SHP77 treated with DMSO at 0.1 percent for 48 hours (cell line): ENCODE measurements around the gene KAZN.
"Not testable (repeated sequence)": the region's sequence is repeated elsewhere in the genome, so short reads cannot be mapped to it uniquely, and the experiment has no call there.

ENCODE experiments used
- DNase-seq: peaks from one replicate; lab custom pipeline; 2025; lab: John Stamatoyannopoulos, UW

KAZN gene

DNA sequence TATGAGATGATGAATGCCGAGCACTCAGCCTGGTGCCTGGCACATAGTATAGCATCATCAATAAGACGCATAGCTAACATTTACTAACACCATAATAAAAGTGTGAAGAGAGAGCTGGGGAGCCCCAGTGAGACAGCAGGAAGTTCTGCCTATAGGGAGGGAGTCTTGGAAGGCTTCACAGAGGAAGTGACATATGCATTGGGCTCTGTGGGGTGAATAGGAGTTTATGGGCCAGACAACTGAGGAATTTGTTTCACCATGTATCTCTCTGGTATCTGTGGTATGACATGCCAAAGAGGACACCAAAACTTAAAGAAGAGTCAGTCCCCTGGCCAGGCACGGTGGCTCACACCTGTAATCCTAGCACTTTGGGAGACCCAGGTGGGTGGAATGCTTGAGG lies 436.8 kb downstream of the KAZN start:
- DNase-seq, result no peak

- no peak for DNase-seq
Measured at GRCh38 chr1:15036101-15036500, 437.6 kb downstream of the KAZN start.

DNA sequence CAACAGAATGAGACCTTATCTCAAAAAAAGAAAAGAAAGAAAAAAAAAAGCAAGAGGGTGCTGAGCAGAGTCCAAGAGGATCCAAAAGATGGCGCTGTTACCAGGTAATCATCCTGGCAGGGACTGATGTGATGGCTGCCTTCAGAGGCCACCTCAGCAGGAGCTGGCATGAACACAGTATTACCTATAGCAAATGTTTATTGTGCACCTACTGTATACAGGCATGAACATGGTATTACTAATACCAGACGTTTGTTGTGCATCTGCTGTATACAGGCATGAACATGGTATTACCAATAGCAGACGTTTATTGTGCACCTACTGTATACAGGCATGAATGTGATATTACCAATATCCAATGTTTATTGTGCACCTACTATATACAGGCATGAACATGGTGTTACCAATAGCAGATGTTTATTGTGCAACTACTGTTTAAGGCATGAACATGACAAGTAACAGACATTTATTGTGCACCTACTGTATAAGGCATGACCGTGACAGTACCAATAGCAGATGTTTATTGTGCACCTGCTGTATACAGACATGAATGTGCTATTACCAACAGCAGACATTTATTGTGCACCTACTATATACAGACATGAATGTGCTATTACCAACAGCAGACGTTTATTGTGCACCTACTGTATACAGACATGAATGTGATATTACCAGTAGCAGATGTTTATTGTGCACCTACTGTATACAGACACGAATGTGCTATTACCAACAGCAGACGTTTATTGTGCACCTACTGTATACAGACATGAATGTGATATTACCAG lies 439.9 kb downstream of the KAZN start:
- DNase-seq, result no peak

DNA sequence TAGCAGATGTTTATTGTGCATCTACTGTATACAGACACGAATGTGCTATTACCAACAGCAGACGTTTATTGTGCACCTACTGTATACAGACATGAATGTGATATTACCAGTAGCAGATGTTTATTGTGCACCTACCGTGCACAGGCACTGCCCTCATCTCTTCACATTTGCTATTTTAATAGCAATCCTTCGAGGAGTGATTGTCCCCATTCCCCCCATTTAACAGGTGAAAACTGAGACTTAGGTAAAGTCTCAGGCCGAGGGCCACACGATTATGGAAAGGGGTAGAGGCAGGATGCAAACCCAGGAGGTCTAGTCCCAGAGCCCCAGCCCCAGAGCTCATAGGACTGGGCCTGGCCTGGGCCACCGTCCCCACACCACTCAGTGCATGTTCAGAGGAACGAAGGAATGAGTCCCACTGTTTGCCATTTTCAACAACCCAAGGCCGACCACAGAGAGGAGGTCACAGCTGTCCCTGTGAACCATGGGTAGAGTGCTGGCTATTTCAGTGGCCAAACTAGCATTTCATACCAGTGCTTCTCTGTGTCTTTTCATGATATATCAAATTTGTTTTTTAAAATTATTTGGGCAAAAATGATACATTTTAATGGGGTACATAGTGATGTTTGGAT lies 440.6 kb downstream of the KAZN start:
- DNase-seq, result no peak

GRCh38 chr1:15039901-15040300 lies 441.4 kb downstream of the KAZN start:
- DNase-seq, result no peak

GRCh38 chr1:15040685-15041084 lies 442.2 kb downstream of the KAZN start:
- not testable (repeated sequence) for DNase-seq

- DNase-seq, result no peak
Measured at GRCh38 chr1:15042866-15043265, 444.4 kb downstream of the KAZN start.

DNA sequence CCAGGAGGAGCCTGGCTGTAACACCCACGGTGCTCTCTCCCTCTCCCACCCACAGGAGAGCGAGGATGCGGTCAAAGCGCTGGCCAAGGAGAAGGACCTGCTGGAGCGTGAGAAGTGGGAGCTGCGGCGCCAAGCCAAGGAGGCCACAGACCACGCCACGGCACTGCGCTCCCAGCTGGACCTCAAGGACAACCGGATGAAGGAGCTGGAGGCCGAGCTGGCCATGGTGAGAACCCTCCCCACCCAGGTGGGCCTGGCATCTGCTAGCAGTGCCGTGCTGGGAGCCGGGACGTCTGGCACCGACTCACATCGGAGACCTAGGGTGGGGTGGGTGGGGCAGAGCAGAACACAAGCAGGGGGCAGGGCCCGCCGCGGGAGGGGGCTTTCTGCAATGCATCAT lies 445.4 kb downstream of the KAZN start:
- DNase-seq, result no peak

DNA sequence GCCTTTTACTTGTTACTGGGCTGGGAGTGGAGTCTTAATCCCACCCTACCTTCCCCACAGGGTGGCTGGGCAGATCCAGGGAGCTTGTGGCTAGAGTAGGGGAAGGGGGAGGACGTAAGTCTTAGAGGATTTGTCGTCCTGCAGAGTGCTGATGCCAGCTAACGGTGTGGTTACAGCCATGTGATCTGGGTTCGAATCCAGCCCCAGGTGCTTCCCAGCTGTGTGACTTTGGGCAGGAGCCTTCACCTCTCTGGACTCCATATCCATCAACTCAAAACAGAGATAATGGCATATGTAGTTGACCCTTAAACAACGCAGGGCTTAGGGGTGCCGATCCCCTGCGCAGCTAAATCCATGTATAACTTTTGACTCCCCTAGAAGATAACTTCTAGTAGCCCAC lies 446.6 kb downstream of the KAZN start:
- DNase-seq, result no peak

GRCh38 chr1:15046487-15047165 lies 448.1 kb downstream of the KAZN start:
- DNase-seq, result peak; percentile 12

- no peak for DNase-seq
Measured at GRCh38 chr1:15047237-15047636, 448.8 kb downstream of the KAZN start.

DNA sequence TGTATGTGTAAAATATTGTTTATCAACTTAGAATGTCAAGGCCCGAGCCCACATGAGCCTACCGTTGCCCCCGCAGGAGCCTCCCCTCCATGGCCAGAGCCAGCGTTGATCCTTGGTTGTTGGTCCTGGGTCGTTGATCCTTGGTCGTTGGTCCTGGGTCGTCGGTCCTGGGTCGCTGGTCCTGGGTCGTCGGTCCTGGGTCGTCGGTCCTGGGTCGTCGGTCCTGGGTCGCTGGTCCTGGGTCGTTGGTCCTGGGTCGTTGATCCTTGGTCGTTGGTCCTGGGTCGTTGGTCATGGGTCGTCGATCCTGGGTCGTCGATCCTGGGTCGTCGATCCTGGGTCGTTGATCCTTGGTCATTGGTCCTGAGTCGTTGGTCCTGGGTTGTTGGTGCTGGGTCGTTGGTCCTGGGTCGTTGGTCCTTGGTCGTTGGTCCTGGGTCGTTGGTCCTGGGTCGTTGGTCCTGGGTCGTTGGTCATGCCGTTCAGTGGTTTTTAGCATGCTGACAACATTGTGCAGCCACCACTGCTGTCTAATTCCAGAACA lies 450.0 kb downstream of the KAZN start:
- DNase-seq, result no peak

GRCh38 chr1:15049067-15049466 lies 450.6 kb downstream of the KAZN start:
- no peak for DNase-seq

DNA sequence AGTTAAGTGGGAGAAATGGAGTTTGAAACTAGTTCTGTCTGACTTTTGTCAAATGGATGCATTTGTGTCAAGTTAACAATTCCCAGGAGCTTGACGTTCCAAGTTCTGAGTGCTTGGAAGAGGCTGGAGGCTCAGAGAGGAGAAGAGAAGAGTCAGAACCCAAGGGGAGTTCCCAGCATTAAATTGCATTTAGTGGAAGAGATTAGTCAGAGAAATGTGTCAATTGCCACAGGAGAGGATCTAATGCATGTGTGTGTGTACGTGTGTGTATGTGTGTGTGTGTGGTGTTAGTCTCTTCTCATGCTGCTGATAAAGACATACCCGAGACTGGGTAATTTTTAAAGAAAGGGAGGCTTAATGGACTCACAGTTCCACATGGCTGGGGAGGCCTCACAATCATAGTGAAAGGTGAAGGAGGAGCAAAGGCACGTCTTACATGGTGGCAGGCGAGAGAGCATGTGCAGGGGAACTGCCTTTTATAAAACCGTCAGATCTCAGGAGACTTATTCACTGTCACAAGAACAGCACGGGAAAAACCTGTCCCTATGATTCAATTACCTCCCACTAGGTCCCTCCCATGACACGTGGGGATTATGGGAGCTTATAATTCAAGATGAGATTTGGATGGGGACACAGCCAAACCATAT lies 453.5 kb downstream of the KAZN start:
- DNase-seq, result no peak

- no peak for DNase-seq
Measured at GRCh38 chr1:15053153-15053552, 454.7 kb downstream of the KAZN start.

- DNase-seq, result no peak
Measured at GRCh38 chr1:15055736-15056415, 457.4 kb downstream of the KAZN start.

- DNase-seq, result no peak
Measured at GRCh38 chr1:15056515-15057285, 458.2 kb downstream of the KAZN start.

DNA sequence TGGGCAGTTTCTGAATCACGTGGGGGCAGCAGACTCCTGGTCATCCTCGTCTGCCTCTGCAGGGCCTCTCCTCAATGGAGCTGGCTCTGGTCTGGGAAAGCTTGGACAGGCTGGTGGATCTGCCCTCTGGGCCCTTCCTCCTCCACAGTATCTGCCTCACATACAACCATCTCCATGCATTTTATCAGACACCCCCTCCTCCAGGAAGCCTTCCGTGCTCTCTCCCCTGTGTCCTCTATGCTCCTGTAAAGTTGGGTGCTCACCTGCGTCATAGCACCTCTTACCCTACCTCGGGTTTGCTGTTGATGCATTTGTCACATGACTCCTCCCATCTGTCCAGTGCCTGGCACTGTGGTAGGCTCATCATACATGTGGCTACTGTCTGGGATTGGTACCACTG lies 459.3 kb downstream of the KAZN start:
- no peak for DNase-seq

DNA sequence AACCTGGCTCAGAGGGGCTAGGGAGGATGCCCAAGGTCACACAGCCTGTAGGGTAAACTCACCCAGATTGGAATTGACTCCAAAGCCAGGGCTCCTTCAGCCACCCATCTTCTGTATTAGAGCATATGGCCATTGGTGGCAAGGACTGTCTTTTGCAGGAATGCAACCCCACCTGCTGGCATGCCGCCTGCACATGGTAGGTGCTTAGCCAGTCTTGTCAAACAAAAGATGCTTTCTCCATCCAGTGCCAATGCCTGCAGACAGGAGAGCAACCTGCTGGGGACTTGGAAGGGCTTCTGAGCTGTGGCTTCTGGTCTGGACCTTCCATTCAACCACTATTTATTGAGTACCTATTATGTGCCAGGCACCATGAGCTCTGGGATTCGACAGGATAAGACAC lies 459.8 kb downstream of the KAZN start:
- no peak for DNase-seq

- no peak for DNase-seq
Measured at GRCh38 chr1:15060104-15060503, 461.6 kb downstream of the KAZN start.

DNA sequence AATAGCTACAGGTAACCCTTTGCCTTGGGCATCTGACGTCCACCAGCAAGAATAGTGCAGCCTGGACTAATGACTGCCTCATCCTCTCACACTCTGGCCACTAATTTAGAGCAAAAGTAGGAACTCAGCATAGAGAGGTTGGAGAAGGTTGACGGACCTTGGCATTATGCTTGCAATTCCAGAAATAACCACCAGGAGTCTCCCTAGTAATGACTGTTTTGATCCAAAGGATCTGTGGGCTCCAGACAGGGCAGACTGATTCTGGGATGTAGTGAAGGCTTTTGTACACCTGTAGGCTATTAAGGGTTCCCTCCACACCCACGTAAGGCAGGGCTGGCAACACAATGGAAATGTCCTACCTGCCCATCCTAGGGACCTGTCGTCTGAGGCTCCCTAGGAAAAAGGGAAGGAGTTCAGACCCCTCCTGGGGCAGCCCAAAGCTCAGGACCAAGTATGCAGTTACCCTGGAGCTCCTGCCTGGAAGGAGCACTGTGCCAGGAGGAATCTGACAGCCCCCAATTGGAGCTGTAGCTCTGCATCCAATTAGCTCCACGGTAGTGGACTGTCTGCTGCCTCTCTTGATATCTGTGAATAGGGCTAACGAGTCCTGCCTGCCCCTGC lies 464.1 kb downstream of the KAZN start:
- DNase-seq, result no peak
